OCI-M2 (cell line): ENCODE data around the gene OR4A47.
"Not testable (repeated sequence)": the region's sequence is repeated elsewhere in the genome, so short reads cannot be mapped to it uniquely, and the experiment has no call there.

Experiments
- DNase-seq: peaks from one replicate; lab custom pipeline; 2025; ENCODE audit not compliant: unreplicated experiment; lab: John Stamatoyannopoulos, UW

Gene OR4A47

GRCh38 chr11:48488493-48488892 lies at the start of gene OR4A47:
TSS of gene OR4A47 (plus strand) at chr11:48488793. CDS start at chr11:48488793, 0 bp downstream.
- not testable (repeated sequence) for DNase-seq

GRCh38 chr11:48455909-48456308 lies 32.7 kb upstream of the OR4A47 start:
- not testable (repeated sequence) for DNase-seq

GRCh38 chr11:48473966-48474365 lies 14.6 kb upstream of the OR4A47 start:
- DNase-seq = not testable (repeated sequence)

GRCh38 chr11:48474703-48475102 lies 13.9 kb upstream of the OR4A47 start:
- not testable (repeated sequence) for DNase-seq

GRCh38 chr11:48506169-48506568 lies 17.6 kb downstream of the OR4A47 start:
- not testable (repeated sequence) for DNase-seq

- DNase-seq = no peak
Observed at GRCh38 chr11:48538991-48539390, 50.4 kb downstream of the OR4A47 start.
